Subcutaneous adipose tissue (tissue), 4 donors: ENCODE data around the gene PLXNA4. TPM values are rescaled to one million over a fixed set of nuclear protein-coding genes. Genes with fewer than 3 reads are reported as not detected.

Experiments
- CTCF ChIP-seq: fragments of 450-650 bp; IDR thresholded peaks from one replicate; pipeline ENCODE4 v1.5.1; 2016; ENCODE audit warnings: low read depth, mild to moderate bottlenecking, control low read depth, antibody characterized with exemption, moderate library complexity
- total RNA-seq, 4 donors: library from RNA; depleted of rRNA; stranded (reverse); fragments of >200 nt; gene quantifications; one replicate each; pipeline ENCODE4 v1.1.0, GENCODE V29; 2016

Gene PLXNA4
- total RNA-seq, 4 donors from 2014 or later: 30.2 to 112 (median 54.6) TPM

GRCh38 chr7:132089356-132089755, 486.9 kb downstream of the PLXNA4 start:
- no peak for TF ChIP-seq CTCF

GRCh38 chr7:132087421-132087820, 488.8 kb downstream of the PLXNA4 start:
- TF ChIP-seq CTCF: no peak

- no peak for TF ChIP-seq CTCF
Measured at GRCh38 chr7:132084776-132085388, 491.4 kb downstream of the PLXNA4 start.

GRCh38 chr7:132083537-132084123, 492.6 kb downstream of the PLXNA4 start:
- TF ChIP-seq CTCF: no peak

- no peak for TF ChIP-seq CTCF
Measured at GRCh38 chr7:132083126-132083525, 493.1 kb downstream of the PLXNA4 start.

- TF ChIP-seq CTCF: no peak
Measured at GRCh38 chr7:132082394-132082793, 493.9 kb downstream of the PLXNA4 start.

GRCh38 chr7:132081686-132082085, 494.6 kb downstream of the PLXNA4 start:
- no peak for TF ChIP-seq CTCF
